Endothelial cell of umbilical vein (primary cell): ENCODE measurements around the gene STN1. TPM values are rescaled to one million over a fixed set of nuclear protein-coding genes. Genes with fewer than 3 reads are reported as not detected.

Experiments used
- BruUV-seq: library from RNA; stranded (reverse); fragments of 400-500 nt; replicated peaks from 2 replicates; lab custom pipeline; 2021; lab: Mats Ljungman, UMichigan
- CTCF ChIA-PET: fragments of 300-600, 350-600 bp; sonication (Branson Sonifier 250); formaldehyde crosslinking; loops from one replicate; lab custom pipeline; 2021; ENCODE audit warnings: antibody characterized with exemption, inconsistent platforms; lab: Charles Lee
- POLR2A ChIA-PET: fragments of 300-600, 350-600 bp; sonication (Branson Sonifier 250); formaldehyde crosslinking; loops from one replicate; lab custom pipeline; 2021; ENCODE audit warnings: antibody characterized with exemption, inconsistent platforms; lab: Charles Lee
- DNase-seq: peaks from one replicate; pipeline ENCODE4 v3.0.0-alpha.2; 2011; ENCODE audit warnings: low read depth, low spot score
- FAIRE-seq: peaks from 2 replicates; lab custom pipeline; 2011; peaks lifted over from hg19 to GRCh38; lab: Jason Lieb, UNC
- H2AFZ ChIP-seq: 2 replicates; pipeline ENCODE4 v1.6.0; 2012; ENCODE audit warnings: low read depth, low read length, control low read depth, inconsistent platforms
- H3K27ac ChIP-seq: 2 replicates; pipeline ENCODE4 v1.5.1; 2011; ENCODE audit warnings: low read depth, mild to moderate bottlenecking, control low read depth, low read length, moderate library complexity; ENCODE audit not compliant: insufficient read depth
- H3K27me3 ChIP-seq, 2 experiments: 2 replicates each; pipeline versions ENCODE4 v1.6.0 to v1.6.1; 2011; ENCODE audit warnings: low read length in 2 of 2, mixed read lengths in 1 of 2; ENCODE audit not compliant: control insufficient read depth in 2 of 2, insufficient read depth in 2 of 2
- H3K36me3 ChIP-seq, 2 experiments: 2 replicates in 1 of 2; 3 replicates in 1 of 2; pipeline ENCODE4 v1.5.1; 2011; ENCODE audit warnings: low read length in 2 of 2, mild to moderate bottlenecking in 1 of 2, moderate library complexity in 1 of 2; ENCODE audit not compliant: control insufficient read depth in 2 of 2, insufficient read depth in 2 of 2; ENCODE audit errors: extremely low read depth in 1 of 2
- H3K4me1 ChIP-seq: 3 replicates; pipeline ENCODE4 v1.5.1; 2011; ENCODE audit warnings: mild to moderate bottlenecking, low read length; ENCODE audit not compliant: control insufficient read depth, insufficient read depth; ENCODE audit errors: extremely low read depth
- H3K4me2 ChIP-seq: 2 replicates; pipeline ENCODE4 v1.6.1; 2011; ENCODE audit warnings: low read length, control low read depth, mixed read lengths; ENCODE audit not compliant: insufficient read depth
- H3K4me3 ChIP-seq, 3 experiments: fragments of 200-600 bp in 1 of 3; sonication (generic), shearing (Covaris generic) in 1 of 3; replicated peaks in 1 of 3; 2 replicates each; pipeline ENCODE4 v1.5.1; 2011 to 2016; ENCODE audit warnings: control low read depth in 3 of 3, low read length in 3 of 3, mild to moderate bottlenecking in 2 of 3, inconsistent platforms in 1 of 3, low read depth in 1 of 3, moderate library complexity in 1 of 3; ENCODE audit not compliant: insufficient read depth in 1 of 3
- H3K79me2 ChIP-seq: 2 replicates; pipeline ENCODE4 v1.6.0; 2012; ENCODE audit warnings: low read length, inconsistent platforms; ENCODE audit not compliant: control insufficient read depth, insufficient read depth
- H3K9ac ChIP-seq: replicated peaks from 2 replicates; pipeline ENCODE3; 2011; ENCODE audit warnings: low read length, control low read depth; ENCODE audit not compliant: insufficient read depth; ENCODE audit errors: extremely low read depth
- H3K9me1 ChIP-seq: replicated peaks from 3 replicates; pipeline ENCODE4 v1.6.0; 2011; ENCODE audit warnings: mild to moderate bottlenecking, low read length; ENCODE audit not compliant: control insufficient read depth, insufficient read depth; ENCODE audit errors: extremely low read depth
- H3K9me3 ChIP-seq: replicated peaks from 2 replicates; pipeline ENCODE4 v1.5.1; 2012; ENCODE audit warnings: low read length, inconsistent platforms; ENCODE audit not compliant: control insufficient read depth, insufficient read depth
- H4K20me1 ChIP-seq: replicated peaks from 2 replicates; pipeline ENCODE3; 2011; ENCODE audit warnings: mild to moderate bottlenecking, low read length; ENCODE audit not compliant: control insufficient read depth, insufficient read depth; ENCODE audit errors: extremely low read depth
- CTCF ChIP-seq, 2 donors: IDR thresholded peaks; 1 replicate in 1 of 2; 2 replicates in 1 of 2; pipeline ENCODE4 v1.5.1; 2011; ENCODE audit warnings: low read length in 2 of 2, mild to moderate bottlenecking in 2 of 2, moderate library complexity in 2 of 2, control low read depth in 1 of 2, inconsistent platforms in 1 of 2, low read depth in 1 of 2; ENCODE audit not compliant: insufficient read depth in 1 of 2; ENCODE audit errors: extremely low read depth in 1 of 2
- EZH2 ChIP-seq: IDR thresholded peaks from 2 replicates; pipeline ENCODE4 v1.6.1; 2012; ENCODE audit warnings: borderline replicate concordance, low read depth, mild to moderate bottlenecking, moderate library complexity, low read length, inconsistent platforms; ENCODE audit not compliant: severe bottlenecking
- FOS ChIP-seq: IDR thresholded peaks from 2 replicates; pipeline ENCODE4 v1.6.1; 2011; ENCODE audit warnings: mild to moderate bottlenecking, low read length, moderate library complexity, borderline replicate concordance; ENCODE audit not compliant: insufficient read depth
- GATA2 ChIP-seq: IDR thresholded peaks from 2 replicates; pipeline ENCODE4 v1.7.0; 2011; ENCODE audit warnings: low read depth, mild to moderate bottlenecking, moderate library complexity, mixed read lengths, low read length; ENCODE audit not compliant: insufficient read length, insufficient read depth
- JUN ChIP-seq: IDR thresholded peaks from 2 replicates; pipeline ENCODE4 v1.6.1; 2011; ENCODE audit warnings: borderline replicate concordance, low read depth; ENCODE audit not compliant: insufficient read length, insufficient read depth
- MAX ChIP-seq: IDR thresholded peaks from 2 replicates; pipeline ENCODE4 v1.6.1; 2011; ENCODE audit not compliant: insufficient read depth, insufficient read length
- MYC ChIP-seq: IDR thresholded peaks from one replicate; pipeline ENCODE4 v1.6.1; 2011; ENCODE audit warnings: mild to moderate bottlenecking, low read depth, low read length
- POLR2A ChIP-seq: IDR thresholded peaks from 2 replicates; pipeline ENCODE4 v1.6.1; 2012; ENCODE audit warnings: low read depth, mild to moderate bottlenecking, control low read depth, low read length
- POLR2AphosphoS5 ChIP-seq: IDR thresholded peaks from 2 replicates; pipeline ENCODE4 v1.6.1; 2012; ENCODE audit warnings: low read depth, mild to moderate bottlenecking, control low read depth, low read length, moderate library complexity; ENCODE audit not compliant: insufficient read depth
- dilution Hi-C: fragments of 300-500 bp; cut with MboI; formaldehyde crosslinking; loops from one replicate; pipeline ENCODE4 v1.15.0; 2019; ENCODE audit warnings: low sequenced_read_pairs; ENCODE audit not compliant: extremely low pct_ligation_motif_present
- intact Hi-C: fragments of 100-400 bp; cut with micrococcal nuclease; formaldehyde crosslinking; loops from one replicate; pipeline ENCODE4 v1.10.0; 2022
- polyA plus RNA-seq, 4 experiments: library from polyadenylated mRNA; depleted of rRNA in 3 of 4; stranded (reverse) in 3 of 4; unstranded in 1 of 4; fragments of >200 nt; gene quantifications; 2 replicates each; pipeline versions ENCODE4 v1.2.1 to v1.2.3, GENCODE V29; 2011 to 2012; ENCODE audit warnings: missing spikeins in 1 of 4
- total RNA-seq: library from RNA; stranded (reverse); gene quantifications from 2 replicates; pipeline ENCODE4 v1.2.3, GENCODE V29; 2021

The STN1 gene
- total and polyA plus RNA-seq, 2 donors (not counting 3 experiments of a cell fraction or from before 2014, with no cell fraction given), result 10.8 to 15.3 TPM

GRCh38 chr10:103852856-103853255 lies 65.1 kb downstream of the STN1 start:
- ChIA-PET POLR2A (no interaction called here), CTCF (interaction anchor here (1.4 to 8.0 kb wide), 6 partner anchors 9 to 140 kb away, joined by 3 to 102 read pairs (median 21); no protein-coding TSS in a partner anchor)
- H3K27ac ChIP-seq, result no peak overlapping the region
- H2AFZ ChIP-seq, result no peak overlapping the region
- H3K4me2 ChIP-seq, result peak overlapping the region; percentile 32
- intact Hi-C loops (no loop called here), dilution Hi-C loops (loop anchor here (25.0 kb wide), 1 partner anchor 141 kb away; no protein-coding TSS in a partner anchor)
- TF ChIP-seq CTCF (IDR thresholded peaks at IDR 0.05; ENCODE audit: extremely low read depth in 1 of 2, insufficient read depth in 1 of 2, low read depth in 1 of 2, low read length in 2 of 2) (no peak), JUN (no peak), GATA2 (no peak), MAX (no peak), EZH2 (no peak), MYC (no peak), FOS (no peak), POLR2A (no peak), POLR2AphosphoS5 (no peak)
- FAIRE-seq (peak; percentile 40), DNase-seq (no peak)
- no peaks in the 10 kb centered on the region for H3K36me3 ChIP-seq
- H3K4me1 ChIP-seq, result peaks cover 45% of the 10 kb centered on the region
- H3K27me3 ChIP-seq, result no peaks in the 10 kb centered on the region
- H3K9me1 ChIP-seq, result no peaks in the 10 kb centered on the region
- peaks cover 10% of the 10 kb centered on the region for H3K79me2 ChIP-seq
- no TSS peak for BruUV-seq
- H3K9me3 ChIP-seq, result no peaks in the 10 kb centered on the region
- H3K9ac ChIP-seq, result no peak overlapping the region
- H4K20me1 ChIP-seq, result no peaks in the 10 kb centered on the region
- H3K4me3 ChIP-seq, result no peak overlapping the region
